ENCODE data around the gene HNRNPAB. TPM values are rescaled to one million over a fixed set of nuclear protein-coding genes. Genes with fewer than 3 reads are reported as not detected.
"Not testable (repeated sequence)": the region's sequence is repeated elsewhere in the genome, so short reads cannot be mapped to it uniquely, and the experiment has no call there.

The HNRNPAB gene
- total RNA-seq, 4 donors from 2014 or later, result 115 to 199 (median 169) TPM

DNA sequence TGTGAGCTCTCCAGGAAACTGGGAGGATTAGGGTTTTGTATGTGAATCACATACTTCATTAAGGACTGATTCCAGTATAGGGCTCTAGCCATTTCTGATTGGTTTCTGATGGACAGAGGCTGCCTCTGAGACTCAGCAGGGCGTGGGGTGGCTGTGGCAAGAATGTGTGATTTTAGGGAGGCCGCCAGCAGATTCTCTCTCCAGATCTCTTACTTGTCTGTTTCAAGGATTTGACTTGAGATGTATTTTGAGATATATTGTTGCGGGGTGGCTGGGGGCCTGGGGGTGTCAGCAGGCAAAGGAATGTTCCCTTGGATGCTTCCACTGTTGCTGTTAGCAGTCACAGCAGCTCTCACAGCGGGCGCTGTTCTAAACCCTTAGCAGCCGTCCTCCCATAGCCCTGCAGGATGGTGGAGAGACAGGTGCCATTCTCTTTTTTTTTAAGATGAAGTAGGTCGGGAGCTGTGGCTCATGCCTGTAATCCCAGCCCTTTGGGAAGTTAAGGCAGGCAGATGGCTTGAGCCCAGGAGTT is 8.0 kb upstream of the HNRNPAB start:
- no peaks in the 10 kb centered on the region for H3K4me1 ChIP-seq
- H3K4me3 ChIP-seq, result no peak overlapping the region
- peaks cover 12% of the 10 kb centered on the region for H3K27me3 ChIP-seq
- intact Hi-C loops (cut with DNase I; ENCODE audit: low total_unique reads), result no loop called here
- DNase-seq, result no peak
- 67 to 83% methylated on average over 1 to 7 of the region's 7 CpGs for WGBS, 2 donors (ENCODE audit: low coverage in 1 of 2)
- H3K27ac ChIP-seq, result no peak overlapping the region
- no peaks in the 10 kb centered on the region for H3K36me3 ChIP-seq
- no peaks in the 10 kb centered on the region for H3K9me3 ChIP-seq
- TF ChIP-seq, protein P1, sequence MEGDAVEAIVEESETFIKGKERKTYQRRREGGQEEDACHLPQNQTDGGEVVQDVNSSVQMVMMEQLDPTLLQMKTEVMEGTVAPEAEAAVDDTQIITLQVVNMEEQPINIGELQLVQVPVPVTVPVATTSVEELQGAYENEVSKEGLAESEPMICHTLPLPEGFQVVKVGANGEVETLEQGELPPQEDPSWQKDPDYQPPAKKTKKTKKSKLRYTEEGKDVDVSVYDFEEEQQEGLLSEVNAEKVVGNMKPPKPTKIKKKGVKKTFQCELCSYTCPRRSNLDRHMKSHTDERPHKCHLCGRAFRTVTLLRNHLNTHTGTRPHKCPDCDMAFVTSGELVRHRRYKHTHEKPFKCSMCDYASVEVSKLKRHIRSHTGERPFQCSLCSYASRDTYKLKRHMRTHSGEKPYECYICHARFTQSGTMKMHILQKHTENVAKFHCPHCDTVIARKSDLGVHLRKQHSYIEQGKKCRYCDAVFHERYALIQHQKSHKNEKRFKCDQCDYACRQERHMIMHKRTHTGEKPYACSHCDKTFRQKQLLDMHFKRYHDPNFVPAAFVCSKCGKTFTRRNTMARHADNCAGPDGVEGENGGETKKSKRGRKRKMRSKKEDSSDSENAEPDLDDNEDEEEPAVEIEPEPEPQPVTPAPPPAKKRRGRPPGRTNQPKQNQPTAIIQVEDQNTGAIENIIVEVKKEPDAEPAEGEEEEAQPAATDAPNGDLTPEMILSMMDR (IDR thresholded peaks at IDR 0.05), result no peak
- TF ChIP-seq EP300 (IDR thresholded peaks at IDR 0.05; ENCODE audit: low read depth) (no peak), POLR2A (IDR thresholded peaks at IDR 0.05) (no peak), POLR2AphosphoS5 (IDR thresholded peaks at IDR 0.05) (no peak)
- in situ Hi-C loops (cut with MboI; ENCODE audit: low pct_ligation_motif_present in 1 of 4, low pct_unique_long_range_greater_than_20kb in 1 of 4, low sequenced_read_pairs in 3 of 4), result no loop called here

DNA sequence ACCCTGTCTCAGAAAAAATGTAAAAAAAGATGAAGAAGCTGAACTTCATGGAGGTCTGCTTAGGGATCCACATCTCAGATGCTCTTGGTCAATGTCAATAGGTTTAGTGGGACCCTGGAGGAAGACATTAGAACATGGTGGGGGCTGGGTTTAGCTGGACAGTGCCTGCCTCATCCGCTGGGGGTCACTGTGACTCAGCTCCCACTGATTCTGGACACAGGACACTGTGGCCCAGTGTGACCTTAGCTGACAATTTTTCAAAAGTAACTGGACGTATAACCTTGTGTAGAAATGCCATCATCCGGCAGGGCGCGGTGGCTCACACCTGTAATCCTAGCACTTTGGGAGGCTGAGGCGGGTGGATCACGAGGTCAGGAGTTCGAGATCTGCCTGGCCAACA is 7.3 kb upstream of the HNRNPAB start:
- 80 to 87% methylated on average over 3 to 8 of the region's 8 CpGs for WGBS, 2 donors (ENCODE audit: low coverage in 1 of 2)
- in situ Hi-C loops (cut with MboI; ENCODE audit: low pct_ligation_motif_present in 1 of 4, low pct_unique_long_range_greater_than_20kb in 1 of 4, low sequenced_read_pairs in 3 of 4) (no loop called here), intact Hi-C loops (cut with DNase I; ENCODE audit: low total_unique reads) (no loop called here)
- no peak overlapping the region for H3K4me3 ChIP-seq
- peaks cover 0 to 6% (median 2%) of the 10 kb centered on the region in 4 donors for H3K4me1 ChIP-seq
- H3K36me3 ChIP-seq, result no peaks in the 10 kb centered on the region
- H3K27ac ChIP-seq, result no peak overlapping the region
- peak; percentile 27 for DNase-seq
- H3K9me3 ChIP-seq, result no peaks in the 10 kb centered on the region
- peaks cover 12% of the 10 kb centered on the region for H3K27me3 ChIP-seq
- TF ChIP-seq EP300 (IDR thresholded peaks at IDR 0.05; ENCODE audit: low read depth) (no peak), POLR2A (IDR thresholded peaks at IDR 0.05) (no peak), POLR2AphosphoS5 (IDR thresholded peaks at IDR 0.05) (no peak)
- TF ChIP-seq, protein P1 (IDR thresholded peaks at IDR 0.05), result peak; percentile 30 to 63 (median 41)

DNA sequence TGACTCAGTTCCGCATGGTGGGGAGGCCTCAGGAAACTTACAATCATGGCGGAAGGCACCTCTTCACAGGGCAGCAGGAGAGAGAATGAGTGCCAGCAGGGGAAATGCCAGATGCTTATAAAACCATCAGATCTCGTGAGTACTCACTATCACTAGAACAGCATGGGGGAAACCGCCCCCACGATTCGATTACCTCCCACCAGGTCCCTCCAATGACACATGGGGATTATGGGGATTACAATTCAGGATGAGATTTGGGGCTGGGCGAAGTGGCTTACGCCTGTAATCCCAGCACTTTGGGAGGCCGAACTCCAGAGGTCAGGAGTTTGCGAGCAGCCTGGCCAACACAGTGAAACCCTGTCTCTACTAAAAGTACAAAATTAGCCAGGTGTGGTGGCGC is 6.2 kb upstream of the HNRNPAB start:
- H3K27ac ChIP-seq; H3K4me3 ChIP-seq; intact Hi-C loops (cut with DNase I; ENCODE audit: low total_unique reads); H3K9me3 ChIP-seq; in situ Hi-C loops (cut with MboI; ENCODE audit: low pct_ligation_motif_present in 1 of 4, low pct_unique_long_range_greater_than_20kb in 1 of 4, low sequenced_read_pairs in 3 of 4); H3K36me3 ChIP-seq; DNase-seq; H3K4me1 ChIP-seq: not testable (repeated sequence)
- WGBS, 2 donors (ENCODE audit: low coverage in 1 of 2), result 92 to 100% methylated on average over 2 to 10 of the region's 11 CpGs
- peaks cover 12% of the 10 kb centered on the region for H3K27me3 ChIP-seq

DNA sequence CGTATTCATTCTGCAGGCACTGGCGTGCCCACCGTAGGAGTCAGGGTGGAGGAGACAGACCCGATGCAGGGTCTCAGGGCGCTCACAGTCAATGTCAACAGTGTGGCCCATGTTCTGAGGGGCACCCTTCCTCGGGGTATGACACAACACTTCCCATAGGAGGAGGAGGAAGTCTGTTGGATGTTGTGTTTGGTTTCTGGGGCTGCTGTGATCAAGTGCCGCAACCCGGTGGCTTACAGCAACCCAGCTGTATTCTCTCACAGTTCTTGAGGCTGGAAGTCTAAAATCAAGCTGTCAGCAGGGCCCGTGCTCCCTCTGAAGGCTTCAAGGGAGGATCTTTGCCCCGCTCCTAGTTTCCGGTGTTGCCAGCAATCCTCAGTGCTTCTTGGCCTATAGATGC is 5.6 kb upstream of the HNRNPAB start:
- Histone ChIP-seq H3K9me3 (no peaks in the 10 kb centered on the region), H3K27ac (no peak overlapping the region), H3K4me1 (peaks cover 0 to 8% (median 2%) of the 10 kb centered on the region in 4 donors), H3K27me3 (peaks cover 12% of the 10 kb centered on the region), H3K36me3 (no peaks in the 10 kb centered on the region), H3K4me3 (no peak overlapping the region)
- TF ChIP-seq, protein P1 (IDR thresholded peaks at IDR 0.05), result no peak
- TF ChIP-seq EP300 (IDR thresholded peaks at IDR 0.05; ENCODE audit: low read depth) (no peak), POLR2A (IDR thresholded peaks at IDR 0.05) (no peak), POLR2AphosphoS5 (IDR thresholded peaks at IDR 0.05) (no peak)
- in situ Hi-C loops (cut with MboI; ENCODE audit: low pct_ligation_motif_present in 1 of 4, low pct_unique_long_range_greater_than_20kb in 1 of 4, low sequenced_read_pairs in 3 of 4), result no loop called here
- 89% methylated on average over 11 of the region's 11 CpGs; no CpG with 5 or more reads in 1 of the 2 donors for WGBS, 2 donors (ENCODE audit: low coverage in 1 of 2)
- intact Hi-C loops (cut with DNase I; ENCODE audit: low total_unique reads), result no loop called here
- DNase-seq, result no peak
